Large intestine (tissue), 3 donors: ENCODE results near the gene EYS. TPM values are rescaled to one million over a fixed set of nuclear protein-coding genes. Genes with fewer than 3 reads are reported as not detected.

Experiments
- DNase-seq, 2 donors: peaks; one replicate each; pipeline versions ENCODE4 v3.0.0 to v3.0.0-alpha.2; 2013
- H3K27ac ChIP-seq: one replicate; pipeline ENCODE4 v1.5.1; 2013; ENCODE audit warnings: low read length
- H3K27me3 ChIP-seq: 2 replicates; pipeline ENCODE4 v1.6.1; 2013; ENCODE audit warnings: low read length; ENCODE audit not compliant: control insufficient read depth, insufficient read depth
- H3K36me3 ChIP-seq: 2 replicates; pipeline ENCODE4 v1.6.1; 2013; ENCODE audit warnings: low read length; ENCODE audit not compliant: control insufficient read depth, insufficient read depth
- H3K4me1 ChIP-seq: one replicate; pipeline ENCODE4 v1.6.1; 2013; ENCODE audit warnings: low read length; ENCODE audit not compliant: control insufficient read depth, insufficient read depth
- H3K4me3 ChIP-seq: one replicate; pipeline ENCODE4 v1.5.1; 2013; ENCODE audit warnings: low read length
- H3K9me3 ChIP-seq: one replicate; pipeline ENCODE4 v1.6.1; 2013; ENCODE audit warnings: mild to moderate bottlenecking, low read depth, low read length, moderate library complexity; ENCODE audit not compliant: control insufficient read depth
- WGBS: methylation state at CpG from one replicate; pipeline ENCODE4 v1.1.5; 2013; ENCODE audit warnings: low lambda C conversion rate; ENCODE audit not compliant: insufficient coverage; 5-methylcytosine and 5-hydroxymethylcytosine counted together
- polyA plus RNA-seq: library from polyadenylated mRNA; unstranded; fragments of 120-200 nt; gene quantifications from one replicate; pipeline ENCODE4 v1.2.1, GENCODE V29; 2013

The EYS gene
- polyA plus RNA-seq, 1 donor = 0.76 TPM

GRCh38 chr6:64539917-64540316, 1167.1 kb downstream of the EYS start:
- H3K4me1 ChIP-seq = no peaks in the 10 kb centered on the region
- no peak overlapping the region for H3K27ac ChIP-seq
- WGBS = no CpG with 5 or more reads among the region's 2 CpGs
- H3K27me3 ChIP-seq = no peaks in the 10 kb centered on the region
- no peaks in the 10 kb centered on the region for H3K36me3 ChIP-seq
- H3K4me3 ChIP-seq = no peak overlapping the region
- no peaks in the 10 kb centered on the region for H3K9me3 ChIP-seq
- no peak for DNase-seq

DNA sequence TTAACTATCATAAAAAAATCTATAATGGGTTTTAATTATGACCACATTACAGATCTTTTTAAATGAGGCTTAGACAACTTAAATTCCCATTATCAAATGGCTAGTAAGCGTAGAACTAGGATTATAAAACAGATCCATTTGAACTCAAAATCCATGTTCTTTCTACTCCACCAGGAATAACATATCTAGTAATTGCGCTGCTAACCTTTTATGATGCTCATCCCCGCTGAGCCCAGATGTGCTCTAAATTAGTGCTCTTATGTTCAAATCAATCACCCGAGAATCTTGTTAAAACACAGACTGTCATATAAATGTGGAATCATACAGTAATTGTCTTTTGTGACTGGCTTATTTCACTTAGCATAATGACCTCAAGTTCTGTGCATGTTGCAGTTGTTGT, 1168.3 kb downstream of the EYS start:
- DNase-seq = no peak
- H3K4me1 ChIP-seq = no peaks in the 10 kb centered on the region
- no peaks in the 10 kb centered on the region for H3K9me3 ChIP-seq
- H3K36me3 ChIP-seq = no peaks in the 10 kb centered on the region
- H3K27me3 ChIP-seq = no peaks in the 10 kb centered on the region
- H3K4me3 ChIP-seq = no peak overlapping the region
- WGBS = 80% methylated on average over 1 of the region's 4 CpGs
- H3K27ac ChIP-seq = no peak overlapping the region

DNA sequence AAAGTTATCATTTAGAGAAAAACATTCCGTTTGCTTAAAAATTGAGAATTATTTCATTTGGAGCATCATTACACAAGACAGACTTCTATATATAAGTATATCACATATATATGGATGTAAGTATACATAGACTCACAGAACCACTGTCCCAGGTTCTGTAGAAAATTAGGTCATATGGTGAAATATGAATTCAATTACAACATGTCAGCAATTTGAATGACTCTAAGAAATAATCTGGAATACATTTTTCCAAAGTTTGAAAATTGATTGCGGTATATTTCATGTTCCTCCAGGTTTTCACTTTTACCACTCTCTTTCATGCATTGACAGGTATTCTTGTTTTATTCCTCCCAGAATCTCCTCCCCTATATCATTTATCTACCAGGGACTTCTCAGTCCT, 1179.1 kb downstream of the EYS start:
- H3K4me3 ChIP-seq = no peak overlapping the region
- H3K27ac ChIP-seq = no peak overlapping the region
- no peak for DNase-seq
- H3K4me1 ChIP-seq = no peaks in the 10 kb centered on the region
- no peaks in the 10 kb centered on the region for H3K27me3 ChIP-seq
- no peaks in the 10 kb centered on the region for H3K9me3 ChIP-seq
- no peaks in the 10 kb centered on the region for H3K36me3 ChIP-seq
- WGBS = 85% methylated on average over 2 of the region's 2 CpGs

GRCh38 chr6:64522859-64523258, 1184.2 kb downstream of the EYS start:
- Histone ChIP-seq H3K27me3 (no peaks in the 10 kb centered on the region), H3K4me3 (no peak overlapping the region), H3K27ac (no peak overlapping the region), H3K36me3 (no peaks in the 10 kb centered on the region), H3K9me3 (no peaks in the 10 kb centered on the region), H3K4me1 (no peaks in the 10 kb centered on the region)
- no peak for DNase-seq

GRCh38 chr6:64520050-64520449, 1187.0 kb downstream of the EYS start:
- no peak overlapping the region for H3K4me3 ChIP-seq

DNA sequence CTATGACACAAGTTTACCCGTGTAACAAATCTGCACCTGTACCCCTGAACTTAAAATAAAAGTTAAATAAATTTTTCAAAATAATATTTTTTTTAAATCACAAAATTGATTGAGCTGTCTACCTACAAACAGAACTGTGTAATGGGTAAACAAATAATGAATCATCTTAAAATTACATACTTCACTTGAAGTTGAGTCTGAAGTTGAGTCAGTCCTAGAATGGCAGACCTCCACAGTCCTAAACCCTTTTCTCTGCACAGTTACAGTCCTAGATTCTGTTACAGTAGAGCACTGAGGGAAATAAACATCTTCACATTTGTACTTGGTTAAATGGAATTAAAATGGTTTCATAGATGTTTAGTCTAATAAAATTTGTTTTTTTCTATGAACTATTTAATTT, 1190.6 kb downstream of the EYS start:
- Histone ChIP-seq H3K27ac (no peak overlapping the region), H3K27me3 (no peaks in the 10 kb centered on the region), H3K36me3 (no peaks in the 10 kb centered on the region), H3K4me3 (no peak overlapping the region), H3K9me3 (no peaks in the 10 kb centered on the region), H3K4me1 (no peaks in the 10 kb centered on the region)
- DNase-seq = no peak
- WGBS = 50% methylated on average over 1 of the region's 1 CpG

More at GRCh38 chr6:64520050-64520449, 1187.0 kb downstream of the EYS start:
- H3K4me1 ChIP-seq = no peaks in the 10 kb centered on the region
- no peaks in the 10 kb centered on the region for H3K27me3 ChIP-seq
- DNase-seq = no peak
- H3K9me3 ChIP-seq = no peaks in the 10 kb centered on the region
- no peaks in the 10 kb centered on the region for H3K36me3 ChIP-seq
- H3K27ac ChIP-seq = no peak overlapping the region

DNA sequence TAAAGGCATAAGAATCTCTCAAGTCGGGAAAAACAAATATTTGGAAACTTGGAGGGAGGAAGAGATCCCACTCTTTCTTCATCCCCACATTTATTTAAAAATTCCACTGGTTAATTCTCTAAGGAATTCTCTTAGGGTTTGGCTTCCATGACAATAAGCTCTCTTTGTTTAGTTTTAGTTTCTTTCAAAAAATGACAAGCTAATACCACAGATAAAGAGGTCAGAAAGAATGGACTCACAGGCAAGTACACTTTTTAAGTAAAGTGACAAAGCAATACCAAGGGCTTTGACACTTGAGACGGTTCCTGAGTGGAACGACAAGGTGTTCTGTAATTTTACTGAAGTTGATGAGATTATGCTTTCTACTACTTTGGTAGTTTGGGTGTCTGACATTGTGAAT, 1199.4 kb downstream of the EYS start:
- no peak for DNase-seq
- H3K9me3 ChIP-seq = no peaks in the 10 kb centered on the region
- no peak overlapping the region for H3K27ac ChIP-seq
- H3K4me3 ChIP-seq = no peak overlapping the region
- no peaks in the 10 kb centered on the region for H3K36me3 ChIP-seq
- H3K27me3 ChIP-seq = no peaks in the 10 kb centered on the region
- 74% methylated on average over 3 of the region's 3 CpGs for WGBS
- H3K4me1 ChIP-seq = no peaks in the 10 kb centered on the region

DNA sequence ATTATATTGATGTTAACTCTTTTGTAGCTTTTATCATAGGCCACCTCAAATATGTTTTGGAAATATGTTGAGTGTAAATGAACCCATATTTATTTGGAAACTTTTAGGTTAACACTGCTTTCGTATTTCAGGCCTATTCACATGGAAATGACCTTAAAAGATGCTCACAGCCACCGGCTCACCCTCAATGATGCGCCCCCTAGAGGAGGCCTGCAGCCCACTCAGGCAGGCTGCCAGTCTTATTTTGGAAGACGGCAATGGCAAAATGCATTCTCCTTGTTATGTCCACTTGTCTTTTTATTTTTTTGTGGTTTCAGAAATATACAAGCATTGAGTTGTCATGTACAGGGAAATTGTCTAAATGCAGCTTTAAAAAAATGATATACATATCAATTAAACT, 1201.7 kb downstream of the EYS start:
- Histone ChIP-seq H3K27me3 (no peaks in the 10 kb centered on the region), H3K36me3 (no peaks in the 10 kb centered on the region), H3K27ac (no peak overlapping the region), H3K4me1 (no peaks in the 10 kb centered on the region), H3K9me3 (no peaks in the 10 kb centered on the region), H3K4me3 (no peak overlapping the region)
- WGBS = 80% methylated on average over 1 of the region's 4 CpGs
- DNase-seq = no peak

DNA sequence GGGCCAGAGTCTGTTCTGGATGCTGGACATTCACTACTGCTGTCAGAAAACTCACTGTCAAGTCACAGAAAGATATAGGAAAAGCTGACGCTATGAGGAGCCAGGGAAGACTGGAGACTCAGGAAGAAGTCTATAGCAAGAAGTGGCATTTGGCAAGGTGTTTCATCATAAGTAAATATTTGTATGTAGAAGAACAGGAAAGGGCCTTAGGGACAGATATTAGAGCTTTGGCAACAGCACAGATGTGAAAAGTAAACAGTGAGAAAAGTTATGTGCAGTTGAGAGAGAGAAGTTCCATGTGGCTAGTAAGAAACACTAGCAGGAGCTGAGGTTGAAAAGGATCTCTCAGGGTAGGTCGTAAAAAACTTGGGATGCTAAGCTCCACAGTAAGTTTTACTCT, 1202.5 kb downstream of the EYS start:
- no peaks in the 10 kb centered on the region for H3K9me3 ChIP-seq
- no peaks in the 10 kb centered on the region for H3K36me3 ChIP-seq
- H3K4me3 ChIP-seq = no peak overlapping the region
- no peak for DNase-seq
- no peaks in the 10 kb centered on the region for H3K4me1 ChIP-seq
- H3K27me3 ChIP-seq = no peaks in the 10 kb centered on the region
- no CpG with 5 or more reads among the region's 2 CpGs for WGBS
- H3K27ac ChIP-seq = no peak overlapping the region

DNA sequence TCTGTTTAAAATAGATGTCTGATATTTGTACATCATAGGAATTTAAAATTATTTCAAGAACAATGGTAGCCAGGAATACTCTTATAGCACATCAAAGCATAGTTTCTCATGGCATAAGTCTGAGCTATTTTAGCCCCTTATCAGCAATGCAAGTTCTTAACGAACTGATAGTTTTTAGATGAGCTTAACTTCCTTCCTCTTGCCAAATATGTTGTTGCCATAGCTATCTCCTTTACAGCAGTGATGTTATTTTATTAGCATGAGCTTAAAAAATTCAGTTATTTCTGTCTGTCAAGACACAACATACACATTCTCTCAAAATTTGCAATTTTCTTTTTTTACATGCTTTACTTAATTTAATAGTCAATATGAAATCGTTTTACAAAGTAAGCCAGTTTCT, 1204.2 kb downstream of the EYS start:
- DNase-seq = no peak
- WGBS = 60% methylated on average over 1 of the region's 2 CpGs
- H3K27ac ChIP-seq = no peak overlapping the region
- no peaks in the 10 kb centered on the region for H3K4me1 ChIP-seq
- no peaks in the 10 kb centered on the region for H3K27me3 ChIP-seq
- H3K9me3 ChIP-seq = no peaks in the 10 kb centered on the region
- no peaks in the 10 kb centered on the region for H3K36me3 ChIP-seq
- no peak overlapping the region for H3K4me3 ChIP-seq

- no peak for DNase-seq
- H3K27me3 ChIP-seq = no peaks in the 10 kb centered on the region
- no peak overlapping the region for H3K4me3 ChIP-seq
- H3K4me1 ChIP-seq = no peaks in the 10 kb centered on the region
- no peak overlapping the region for H3K27ac ChIP-seq
- H3K9me3 ChIP-seq = no peaks in the 10 kb centered on the region
- WGBS = no CpG with 5 or more reads among the region's 2 CpGs
- no peaks in the 10 kb centered on the region for H3K36me3 ChIP-seq
Observed at GRCh38 chr6:64497634-64498033, 1209.4 kb downstream of the EYS start.
